HepG2 (cell line): ENCODE results near the gene PDGFA. TPM values are rescaled to one million over a fixed set of nuclear protein-coding genes. Genes with fewer than 3 reads are reported as not detected.

Experiments used
- ATF3 ChIP-seq: sonication (generic); formaldehyde crosslinking; IDR thresholded peaks from 2 replicates; pipeline ENCODE4 v1.4.0; 2020; ENCODE audit warnings: missing genetic modification reagents
- FOSL1 ChIP-seq: sonication (generic); formaldehyde crosslinking; IDR thresholded peaks from 2 replicates; pipeline ENCODE4 v1.9.0; 2021; ENCODE audit warnings: missing genetic modification reagents, borderline replicate concordance
- FOSL2 ChIP-seq: sonication (generic); formaldehyde crosslinking; IDR thresholded peaks from 2 replicates; pipeline ENCODE4 v1.4.0; 2020; ENCODE audit warnings: missing genetic modification reagents
- KDM2A ChIP-seq: sonication (generic); formaldehyde crosslinking; IDR thresholded peaks from 2 replicates; pipeline ENCODE4 v1.4.0; 2020; ENCODE audit warnings: low read depth, missing genetic modification reagents, borderline replicate concordance
- MAZ ChIP-seq, 2 experiments: sonication (generic) in 1 of 2; formaldehyde crosslinking in 1 of 2; IDR thresholded peaks; 2 replicates each; pipeline versions ENCODE4 v1.5.0 to v1.6.1; 2012 to 2020; ENCODE audit warnings: low read depth in 2 of 2, mild to moderate bottlenecking in 2 of 2, borderline replicate concordance in 1 of 2, improper control_type of control experiment in 1 of 2, low read length in 1 of 2, missing genetic modification reagents in 1 of 2, moderate library complexity in 1 of 2
- NBN ChIP-seq: fragments of 450-650 bp; conservative IDR thresholded peaks from 2 replicates; pipeline ENCODE4 v1.6.1; 2017
- NCOA1 ChIP-seq: sonication (generic); formaldehyde crosslinking; IDR thresholded peaks from 2 replicates; pipeline ENCODE4 v1.9.0; 2021; ENCODE audit warnings: missing genetic modification reagents
- RBFOX2 ChIP-seq: fragments of 200-400 bp; formaldehyde crosslinking; IDR thresholded peaks from 2 replicates; pipeline ENCODE4 v1.6.1; 2017; ENCODE audit warnings: low read depth, mild to moderate bottlenecking, low read length
- SOX5 ChIP-seq: IDR thresholded peaks from 2 replicates; pipeline ENCODE4 v1.6.1; 2016; ENCODE audit warnings: borderline replicate concordance
- SPEN ChIP-seq: sonication (generic); formaldehyde crosslinking; IDR thresholded peaks from 2 replicates; pipeline ENCODE4 v1.5.1; 2020; ENCODE audit warnings: low read depth, mild to moderate bottlenecking, missing genetic modification reagents
- TCF7 ChIP-seq: sonication (generic); IDR thresholded peaks from 2 replicates; pipeline ENCODE4 v1.6.1; 2016; ENCODE audit warnings: antibody characterized with exemption, low read depth
- TFAP4 ChIP-seq: sonication (generic); IDR thresholded peaks from 2 replicates; pipeline ENCODE4 v1.6.1; 2016; ENCODE audit warnings: low read depth, borderline replicate concordance
- TRAFD1 ChIP-seq: sonication (generic); formaldehyde crosslinking; IDR thresholded peaks from 2 replicates; pipeline ENCODE4 v1.5.1; 2020; ENCODE audit warnings: missing genetic modification reagents, mild to moderate bottlenecking, borderline replicate concordance
- ZBTB33 ChIP-seq: sonication (generic); formaldehyde crosslinking; IDR thresholded peaks from 2 replicates; pipeline ENCODE4 v1.4.0; 2020; ENCODE audit warnings: missing genetic modification reagents
- ZNF180 ChIP-seq: sonication (generic); formaldehyde crosslinking; IDR thresholded peaks from 2 replicates; pipeline ENCODE4 v1.4.0; 2020; ENCODE audit warnings: low read depth, missing genetic modification reagents, borderline replicate concordance
- ZNF20 ChIP-seq: sonication (generic); formaldehyde crosslinking; IDR thresholded peaks from 2 replicates; pipeline ENCODE4 v1.4.0; 2020; ENCODE audit warnings: mild to moderate bottlenecking, moderate library complexity, missing genetic modification reagents
- ZNF280D ChIP-seq: sonication (generic); formaldehyde crosslinking; IDR thresholded peaks from 2 replicates; pipeline ENCODE4 v1.5.1; 2020; ENCODE audit warnings: mild to moderate bottlenecking, missing genetic modification reagents
- ZNF572 ChIP-seq: sonication (generic); formaldehyde crosslinking; IDR thresholded peaks from 2 replicates; pipeline ENCODE4 v1.5.1; 2020; ENCODE audit warnings: mild to moderate bottlenecking, missing genetic modification reagents
- ZNF788 ChIP-seq: sonication (generic); formaldehyde crosslinking; IDR thresholded peaks from 2 replicates; pipeline ENCODE4 v1.5.0; 2020; ENCODE audit warnings: mild to moderate bottlenecking, missing genetic modification reagents, borderline replicate concordance
- ZSCAN9 ChIP-seq: IDR thresholded peaks from 2 replicates; pipeline ENCODE4 v1.6.1; 2016; ENCODE audit warnings: borderline replicate concordance
- polyA plus RNA-seq, 8 experiments: library from polyadenylated mRNA; depleted of rRNA in 3 of 8; stranded (reverse) in 7 of 8; unstranded in 1 of 8; fragments of >200 nt; fragmentation: Illumina TruSeq in 4 of 8; extraction: Trizol in 4 of 8; gene quantifications; 2 replicates each; pipeline versions ENCODE4 v1.2.1 to v1.2.3, GENCODE V29; 2011 to 2016; ENCODE audit warnings: low read depth in 4 of 8, missing spikeins in 1 of 8, mixed read lengths in 1 of 8; ENCODE audit not compliant: insufficient read depth in 1 of 8
- total RNA-seq, 5 experiments: library from RNA; depleted of rRNA; stranded (reverse); fragments of >200 nt; fragmentation: Illumina TruSeq; extraction: Trizol; gene quantifications; 2 replicates each; pipeline ENCODE4 v1.2.3, GENCODE V29; 2016; ENCODE audit warnings: low read depth in 1 of 5

The PDGFA gene
- total and polyA plus RNA-seq, 2 of the 13 experiments (the other 11 are each of a cell fraction or from before 2014, with no cell fraction given): 1.5 to 3.4 TPM

GRCh38 chr7:537911-538634 lies 18.4 kb upstream of the PDGFA start (continued):
- TF ChIP-seq ZNF280D (CRISPR knock-in tag) (no peak), KDM2A (CRISPR knock-in tag) (0 out of 2 replicates have a peak, but pooled peaks have one; percentile 40), MAZ (IDR thresholded peaks at IDR 0.05; ENCODE audit: borderline replicate concordance, low read depth, low read length) (peak; percentile 81; the same call in 1 of the 2 replicates), MAZ (CRISPR knock-in tag; IDR thresholded peaks at IDR 0.05; ENCODE audit: low read depth) (peak; percentile 53), SOX5 (CRISPR knock-in tag) (peak; percentile 6; the same call in 1 of the 2 replicates), TCF7 (no peak), ZNF180 (no peak), TFAP4 (peak; percentile 47; the same call in 1 of the 2 replicates), ATF3 (peak; percentile 89), ZSCAN9 (no peak), ZNF572 (CRISPR knock-in tag) (no peak), SPEN (no peak), RBFOX2 (no peak), NBN (no peak), NCOA1 (CRISPR knock-in tag) (no peak), ZBTB33 (CRISPR knock-in tag) (no peak), TRAFD1 (CRISPR knock-in tag) (no peak), ZNF788 (peak; percentile 58; the same call in 1 of the 2 replicates), FOSL2 (CRISPR knock-in tag) (peak; percentile 93), ZNF20 (CRISPR knock-in tag) (no peak), FOSL1 (peak; percentile 68; the same call in 1 of the 2 replicates)
